ENCODE measurements around the gene TMEM191B.
"Not testable (repeated sequence)": the region's sequence is repeated elsewhere in the genome, so short reads cannot be mapped to it uniquely, and the experiment has no call there.

The TMEM191B gene

GRCh38 chr22:18558516-18558915 is 30.9 kb downstream of the TMEM191B start:
- DNase-seq (ENCODE audit: low spot score) = not testable (repeated sequence)

GRCh38 chr22:18558939-18559338 is 31.3 kb downstream of the TMEM191B start:
- not testable (repeated sequence) for DNase-seq (ENCODE audit: low spot score)

GRCh38 chr22:18560099-18560974 is 32.7 kb downstream of the TMEM191B start:
- DNase-seq (ENCODE audit: low spot score) = not testable (repeated sequence)

- DNase-seq (ENCODE audit: low spot score) = not testable (repeated sequence)
Observed at GRCh38 chr22:18570509-18571246, 43.1 kb downstream of the TMEM191B start.

- not testable (repeated sequence) for DNase-seq (ENCODE audit: low spot score)
Observed at GRCh38 chr22:18573483-18574164, 46.0 kb downstream of the TMEM191B start.

- not testable (repeated sequence) for DNase-seq (ENCODE audit: low spot score)
Observed at GRCh38 chr22:18574555-18574954, 47.0 kb downstream of the TMEM191B start.

GRCh38 chr22:18575686-18576085 is 48.1 kb downstream of the TMEM191B start:
- DNase-seq (ENCODE audit: low spot score) = not testable (repeated sequence)

DNA sequence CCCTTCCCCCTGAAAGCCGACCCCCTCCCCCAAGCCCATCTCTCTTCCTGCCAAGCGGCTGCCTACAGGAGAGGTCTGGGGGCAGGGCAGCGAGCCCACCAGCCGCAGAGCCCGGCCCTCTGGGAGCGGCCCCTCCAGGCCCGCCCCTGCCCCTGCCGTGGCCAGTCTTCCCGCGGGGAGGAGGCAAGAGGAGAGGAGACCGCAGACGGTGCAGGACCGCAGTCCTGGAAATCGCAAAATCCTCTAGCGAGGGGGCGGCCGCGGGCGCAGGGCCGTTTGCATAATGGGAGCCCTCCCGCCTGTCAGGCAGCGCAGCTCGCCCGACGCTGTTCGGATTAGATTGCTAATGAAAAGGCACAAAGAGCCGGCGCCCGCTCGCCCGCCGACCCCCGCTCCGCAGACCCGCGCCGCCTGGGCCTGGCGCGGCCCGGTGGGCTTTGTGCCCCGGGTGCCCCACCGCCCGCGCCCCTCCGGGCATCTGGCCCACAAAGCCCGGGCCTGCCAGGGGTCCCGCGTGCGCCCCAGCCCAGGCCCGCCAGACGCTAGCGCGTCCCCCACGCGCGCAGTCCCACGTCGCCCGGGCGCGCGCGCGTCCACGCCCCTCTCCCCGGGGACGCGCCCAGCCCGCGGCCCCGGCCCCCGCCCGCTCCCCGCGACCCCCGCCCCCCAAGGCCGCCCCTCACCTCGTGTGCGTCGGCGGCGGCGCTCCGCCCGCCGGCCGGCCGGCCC is 49.7 kb downstream of the TMEM191B start:
- not testable (repeated sequence) for DNase-seq (ENCODE audit: low spot score)

DNA sequence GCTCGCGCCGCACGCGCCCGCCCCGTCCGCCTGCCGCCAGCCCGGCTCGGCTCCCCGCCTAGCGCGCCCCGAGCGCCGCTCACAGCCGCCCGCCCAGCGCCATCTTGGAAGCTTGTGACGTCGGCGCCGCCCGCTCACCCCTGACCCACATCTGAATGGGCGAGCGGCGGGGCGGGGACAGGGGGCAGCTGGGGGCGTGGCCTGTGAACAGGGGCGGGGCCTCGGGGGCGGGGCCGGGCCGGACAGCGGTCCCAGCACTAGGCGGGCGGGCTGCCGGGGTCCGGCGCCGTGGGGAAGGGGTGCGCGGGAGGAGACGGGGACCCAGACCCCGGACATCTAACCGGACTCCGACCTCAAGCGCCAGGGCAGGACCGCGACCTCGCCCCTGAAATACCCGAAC is 50.2 kb downstream of the TMEM191B start:
- DNase-seq (ENCODE audit: low spot score) = not testable (repeated sequence)

All from D341Med (cell line).